ENCODE results near the gene PSMA6.

- TF ChIP-seq CTCF (IDR thresholded peaks at IDR 0.05) (no peak), POLR2A (IDR thresholded peaks at IDR 0.05) (no peak), EP300 (IDR thresholded peaks at IDR 0.05; ENCODE audit: low read depth) (no peak)
Measured at GRCh38 chr14:35366521-35366976, 74.4 kb downstream of the PSMA6 start.
